ENCODE results near the gene CDH4.

- TF ChIP-seq CTCF (IDR thresholded peaks at IDR 0.05) (no peak), EZH2 (IDR thresholded peaks at IDR 0.05) (no peak), EZH2phosphoT487 (IDR thresholded peaks at IDR 0.05) (no peak)
Observed at GRCh38 chr20:61556673-61557072, 304.6 kb downstream of the CDH4 start.

Data from neural progenitor cell (in vitro differentiated cells).